Naive thymus-derived CD8-positive, alpha-beta T cell (primary cell): Measurements from ENCODE around the gene PCIF1. TPM values are rescaled to one million over a fixed set of nuclear protein-coding genes. Genes with fewer than 3 reads are reported as not detected.

Source experiments
- ATAC-seq, 2 donors: fragments of 150-1000 bp; cut with Tn5 transposase in 1 of 2; sonication (Bioruptor Pico), chemical (Tn5 transposase) in 1 of 2; 1 replicate in 1 of 2; 2 replicates in 1 of 2; pipeline ENCODE4 v1.10.0; 2021; ENCODE audit warnings: mild to moderate bottlenecking in 2 of 2, moderate library complexity in 2 of 2
- POLR2A ChIA-PET: fragments of 350-600 bp; sonication (Branson Sonifier 250); formaldehyde crosslinking; loops from one replicate; lab custom pipeline; 2021; ENCODE audit warnings: antibody characterized with exemption; lab: Charles Lee
- DNase-seq, 10 donors: peaks; one replicate each; pipeline versions ENCODE4 v3.0.0 to v3.0.0-alpha.2; 2020 to 2022
- H3K27ac Mint-ChIP-seq, 10 donors: one replicate each; pipeline ENCODE4 v1.8.0; 2020 to 2022; ENCODE audit warnings: mild to moderate bottlenecking in 10 of 10, mixed read lengths in 10 of 10, moderate library complexity in 4 of 10, inconsistent platforms in 1 of 10
- H3K27me3 Mint-ChIP-seq, 5 donors: one replicate each; pipeline ENCODE4 v1.8.0; 2021 to 2022; ENCODE audit warnings: mixed read lengths in 5 of 5
- H3K36me3 Mint-ChIP-seq, 3 donors: one replicate each; pipeline ENCODE4 v1.8.0; 2020 to 2022; ENCODE audit warnings: mixed read lengths in 3 of 3, mild to moderate bottlenecking in 2 of 3, inconsistent platforms in 1 of 3
- H3K4me1 Mint-ChIP-seq, 4 donors: one replicate each; pipeline ENCODE4 v1.8.0; 2021 to 2022; ENCODE audit warnings: mixed read lengths in 4 of 4
- H3K4me3 Mint-ChIP-seq, 10 donors: one replicate each; pipeline ENCODE4 v1.8.0; 2020 to 2022; ENCODE audit warnings: mild to moderate bottlenecking in 10 of 10, mixed read lengths in 10 of 10, moderate library complexity in 6 of 10, inconsistent platforms in 1 of 10
- H3K9me3 Mint-ChIP-seq, 9 donors: one replicate each; pipeline ENCODE4 v1.8.0; 2020 to 2022; ENCODE audit warnings: mixed read lengths in 9 of 9, mild to moderate bottlenecking in 3 of 9, inconsistent platforms in 1 of 9, moderate library complexity in 1 of 9
- polyA plus RNA-seq, 3 donors: library from polyadenylated mRNA; unstranded; fragments of 300-500 nt; fragmentation: Illumina TruSeq; gene quantifications; one replicate each; pipeline ENCODE4 v1.2.3, GENCODE V29; 2021
- total RNA-seq, 8 experiments: library from RNA in 2 of 8; stranded (reverse) in 2 of 8; gene quantifications; one replicate each; pipeline ENCODE4 v1.2.3 and lab custom pipeline; 2021 to 2026

The PCIF1 gene
- total and polyA plus RNA-seq, 5 experiments from 2014 or later = 60.8 to 94.2 (median 78.7) TPM

GRCh38 chr20:45933266-45934045 is 1.0 kb upstream of the PCIF1 start:
- peaks cover 0 to 13% (median 4%) of the 10 kb centered on the region in 3 donors for H3K36me3 Mint-ChIP-seq
- peak; percentile 34 to 78 (median 57) for DNase-seq
- no peaks in the 10 kb centered on the region for H3K27me3 Mint-ChIP-seq
- ATAC-seq = peak; percentile 1 to 9
- POLR2A ChIA-PET = interaction anchor here (0.6 to 9.8 kb wide), 20 partner anchors 8 to 571 kb away, joined by 3 to 216 read pairs (median 12); partner anchors contain the start of genes ACOT8, CTSA, DNTTIP1 and MMP9
- peak overlapping the region; percentile 92 to 100 (median 97) for H3K4me3 Mint-ChIP-seq
- H3K4me1 Mint-ChIP-seq = peaks cover 12 to 40% (median 25%) of the 10 kb centered on the region in 4 donors
- H3K27ac Mint-ChIP-seq = peak overlapping the region; percentile 94 to 99 (median 98)
- H3K9me3 Mint-ChIP-seq = no peaks in the 10 kb centered on the region

- Mint-ChIP-seq H3K9me3 (no peaks in the 10 kb centered on the region), H3K4me3 (peak overlapping the region; percentile 92 to 100 (median 97)), H3K4me1 (peaks cover 13 to 43% (median 27%) of the 10 kb centered on the region in 4 donors), H3K36me3 (peaks cover 0 to 19% (median 4%) of the 10 kb centered on the region in 3 donors), H3K27me3 (no peaks in the 10 kb centered on the region), H3K27ac (peak overlapping the region; percentile 94 to 99 (median 98))
- POLR2A ChIA-PET = interaction anchor here (0.6 to 9.8 kb wide), 34 partner anchors 9 to 572 kb away, joined by 3 to 216 read pairs (median 6); partner anchors contain the start of genes ACOT8, CTSA, DNTTIP1 and MMP9
- DNase-seq = peak in 4 of 10 donors; percentile 41 to 83 (median 55)
- peak; percentile 1 to 17 for ATAC-seq
Measured at GRCh38 chr20:45934046-45934585, 367 bp upstream of the PCIF1 start.

- ATAC-seq (peak; percentile 11 to 14), DNase-seq (peak in 1 of 10 donors; percentile 9)
- Mint-ChIP-seq H3K4me3 (peak overlapping the region; percentile 87 to 99 (median 94)), H3K36me3 (peaks cover 0 to 32% (median 4%) of the 10 kb centered on the region in 3 donors), H3K27ac (peak overlapping the region; percentile 94 to 100 (median 99)), H3K27me3 (no peaks in the 10 kb centered on the region), H3K4me1 (peaks cover 13 to 45% (median 27%) of the 10 kb centered on the region in 4 donors), H3K9me3 (no peaks in the 10 kb centered on the region)
- POLR2A ChIA-PET = interaction anchor here (0.6 to 9.8 kb wide), 39 partner anchors 10 to 964 kb away, joined by 3 to 216 read pairs (median 5); partner anchors contain the start of genes ACOT8, CTSA, DNTTIP1 and ELMO2
Measured at GRCh38 chr20:45935416-45936046, 1.0 kb downstream of the PCIF1 start.

GRCh38 chr20:45937765-45938164 is 3.3 kb downstream of the PCIF1 start:
- ATAC-seq (no peak), DNase-seq (peak in 2 of 10 donors; percentile 14 to 39)
- peaks cover 0 to 37% (median 4%) of the 10 kb centered on the region in 3 donors for H3K36me3 Mint-ChIP-seq
- H3K9me3 Mint-ChIP-seq = no peaks in the 10 kb centered on the region
- peaks cover 13 to 40% (median 27%) of the 10 kb centered on the region in 4 donors for H3K4me1 Mint-ChIP-seq
- peak overlapping the region; percentile 84 to 92 (median 88) for H3K27ac Mint-ChIP-seq
- POLR2A ChIA-PET = interaction anchor here (1.2 to 9.8 kb wide), 7 partner anchors 11 to 146 kb away, joined by 3 to 216 read pairs (median 71); partner anchors contain the start of genes ACOT8, CTSA, DNTTIP1 and NEURL2
- no peaks in the 10 kb centered on the region for H3K27me3 Mint-ChIP-seq
- peak overlapping the region in 8 of 10 donors; percentile 36 to 79 (median 72) for H3K4me3 Mint-ChIP-seq

- DNase-seq (peak in 1 of 10 donors; percentile 60), ATAC-seq (no peak)
- Mint-ChIP-seq H3K9me3 (no peaks in the 10 kb centered on the region), H3K36me3 (peaks cover under 1 to 49% (median 4%) of the 10 kb centered on the region in 3 donors), H3K27ac (peak overlapping the region in 7 of 10 donors; percentile 6 to 90 (median 85)), H3K4me1 (peaks cover 13 to 31% (median 22%) of the 10 kb centered on the region in 4 donors), H3K27me3 (no peaks in the 10 kb centered on the region), H3K4me3 (peak overlapping the region in 1 of 10 donors; percentile 45)
- POLR2A ChIA-PET = interaction anchor here (0.7 to 9.8 kb wide), 7 partner anchors 10 to 116 kb away, joined by 3 to 216 read pairs (median 8); partner anchors contain the start of genes CTSA, NEURL2, ZNF335 and ZSWIM1
Measured at GRCh38 chr20:45938727-45939438, 4.4 kb downstream of the PCIF1 start.

GRCh38 chr20:45940053-45940452 is 5.6 kb downstream of the PCIF1 start:
- H3K36me3 Mint-ChIP-seq = peaks cover 3 to 60% (median 7%) of the 10 kb centered on the region in 3 donors
- POLR2A ChIA-PET = interaction anchor here (0.6 to 9.8 kb wide), 3 partner anchors 9 to 30 kb away, joined by 3 to 138 read pairs (median 5); no protein-coding TSS in a partner anchor
- peak overlapping the region in 3 of 10 donors; percentile 58 to 85 (median 68) for H3K27ac Mint-ChIP-seq
- no peaks in the 10 kb centered on the region for H3K27me3 Mint-ChIP-seq
- H3K4me1 Mint-ChIP-seq = peaks cover 12 to 31% (median 24%) of the 10 kb centered on the region in 4 donors
- no peaks in the 10 kb centered on the region for H3K9me3 Mint-ChIP-seq
- H3K4me3 Mint-ChIP-seq = no peak overlapping the region
- DNase-seq (peak in 1 of 10 donors; percentile 8), ATAC-seq (no peak)

- H3K27me3 Mint-ChIP-seq = no peaks in the 10 kb centered on the region
- H3K36me3 Mint-ChIP-seq = peaks cover 3 to 64% (median 11%) of the 10 kb centered on the region in 3 donors
- H3K4me3 Mint-ChIP-seq = no peak overlapping the region
- POLR2A ChIA-PET = interaction anchor here (0.6 to 9.8 kb wide), 4 partner anchors 8 to 50 kb away, joined by 3 to 138 read pairs (median 4); no protein-coding TSS in a partner anchor
- H3K9me3 Mint-ChIP-seq = no peaks in the 10 kb centered on the region
- no peak for ATAC-seq
- DNase-seq = no peak
- peaks cover 12 to 31% (median 25%) of the 10 kb centered on the region in 4 donors for H3K4me1 Mint-ChIP-seq
- H3K27ac Mint-ChIP-seq = no peak overlapping the region
Measured at GRCh38 chr20:45940469-45940868, 6.0 kb downstream of the PCIF1 start.

GRCh38 chr20:45943613-45944012 is 9.1 kb downstream of the PCIF1 start:
- no peaks in the 10 kb centered on the region for H3K27me3 Mint-ChIP-seq
- H3K27ac Mint-ChIP-seq = peak overlapping the region in 2 of 10 donors; percentile 29 to 33
- DNase-seq = peak in 1 of 10 donors; percentile 54
- H3K4me3 Mint-ChIP-seq = no peak overlapping the region
- H3K36me3 Mint-ChIP-seq = peaks cover 3 to 74% (median 10%) of the 10 kb centered on the region in 3 donors
- no peaks in the 10 kb centered on the region for H3K9me3 Mint-ChIP-seq
- peaks cover 2 to 26% (median 4%) of the 10 kb centered on the region in 4 donors for H3K4me1 Mint-ChIP-seq
- POLR2A ChIA-PET = interaction anchor here (1.7 to 13.1 kb wide), 5 partner anchors 7 to 63 kb away, joined by 4 to 138 read pairs (median 6); partner anchors contain the start of genes CTSA, NEURL2, PCIF1 and ZNF335
- no peak for ATAC-seq

- Mint-ChIP-seq H3K4me1 (peaks cover 0 to 28% (median 4%) of the 10 kb centered on the region in 4 donors), H3K27ac (peak overlapping the region in 6 of 10 donors; percentile 14 to 77 (median 31)), H3K4me3 (no peak overlapping the region), H3K27me3 (no peaks in the 10 kb centered on the region), H3K36me3 (peaks cover 3 to 74% (median 14%) of the 10 kb centered on the region in 3 donors), H3K9me3 (no peaks in the 10 kb centered on the region)
- POLR2A ChIA-PET = interaction anchor here (1.7 to 13.1 kb wide), 4 partner anchors 7 to 63 kb away, joined by 4 to 138 read pairs (median 10); partner anchors contain the start of genes PCIF1, ZNF335 and ZSWIM1
- DNase-seq (peak in 1 of 10 donors; percentile 48), ATAC-seq (no peak)
Measured at GRCh38 chr20:45944151-45944964, 9.9 kb downstream of the PCIF1 start.

GRCh38 chr20:45944965-45945677 is 10.6 kb downstream of the PCIF1 start:
- Mint-ChIP-seq H3K9me3 (no peaks in the 10 kb centered on the region), H3K27me3 (no peaks in the 10 kb centered on the region), H3K4me1 (peaks cover 0 to 28% (median 2%) of the 10 kb centered on the region in 4 donors), H3K36me3 (peaks cover 3 to 70% (median 14%) of the 10 kb centered on the region in 3 donors), H3K4me3 (no peak overlapping the region), H3K27ac (peak overlapping the region in 8 of 10 donors; percentile 4 to 81 (median 42))
- POLR2A ChIA-PET = interaction anchor here (1.7 to 13.1 kb wide), 3 partner anchors 8 to 64 kb away, joined by 4 to 138 read pairs (median 6); partner anchors contain the start of genes PCIF1, ZNF335 and ZSWIM1
- ATAC-seq = no peak
- DNase-seq = no peak
